SK-N-MC (cell line): ENCODE results near the gene VPS8.

Experiments
- DNase-seq: peaks from one replicate; pipeline ENCODE4 v3.0.0-alpha.2; 2011; ENCODE audit warnings: low read depth, low spot score
- H3K27ac ChIP-seq: fragments of 200-600 bp; sonication (generic); 2 replicates; pipeline ENCODE4 v1.5.1; 2016; ENCODE audit warnings: mixed run types
- H3K36me3 ChIP-seq: fragments of 200-600 bp; sonication (generic); 2 replicates; pipeline ENCODE4 v1.6.1; 2017; ENCODE audit warnings: antibody characterized with exemption, low read length, mixed read lengths; ENCODE audit not compliant: insufficient read depth
- H3K4me3 ChIP-seq: fragments of 200-600 bp; sonication (generic); 2 replicates; pipeline ENCODE4 v1.5.1; 2016
- H3K9ac ChIP-seq: fragments of 200-600 bp; sonication (generic); 2 replicates; pipeline ENCODE4 v1.8.0; 2017; ENCODE audit warnings: mixed run types, mixed read lengths; ENCODE audit not compliant: insufficient read length
- H3K9me3 ChIP-seq: fragments of 200-600 bp; sonication (generic); 2 replicates; pipeline ENCODE4 v1.6.1; 2017; ENCODE audit warnings: low read depth, mild to moderate bottlenecking, antibody characterized with exemption, low read length, moderate library complexity, mixed read lengths
- EZH2 ChIP-seq: fragments of 200-600 bp; sonication (generic); IDR thresholded peaks from one replicate; pipeline ENCODE4 v1.6.1; 2017; ENCODE audit warnings: antibody characterized with exemption
- FOXP2 ChIP-seq: optimal IDR thresholded peaks from 2 replicates; pipeline ENCODE3; 2011; ENCODE audit warnings: mild to moderate bottlenecking, moderate library complexity; ENCODE audit not compliant: insufficient read depth; ENCODE audit errors: extremely low read length, control extremely low read depth
- POLR2AphosphoS5 ChIP-seq: IDR thresholded peaks from 2 replicates; pipeline ENCODE4 v1.6.1; 2012; ENCODE audit warnings: mild to moderate bottlenecking, low read depth, low read length, borderline replicate concordance

VPS8 gene

DNA sequence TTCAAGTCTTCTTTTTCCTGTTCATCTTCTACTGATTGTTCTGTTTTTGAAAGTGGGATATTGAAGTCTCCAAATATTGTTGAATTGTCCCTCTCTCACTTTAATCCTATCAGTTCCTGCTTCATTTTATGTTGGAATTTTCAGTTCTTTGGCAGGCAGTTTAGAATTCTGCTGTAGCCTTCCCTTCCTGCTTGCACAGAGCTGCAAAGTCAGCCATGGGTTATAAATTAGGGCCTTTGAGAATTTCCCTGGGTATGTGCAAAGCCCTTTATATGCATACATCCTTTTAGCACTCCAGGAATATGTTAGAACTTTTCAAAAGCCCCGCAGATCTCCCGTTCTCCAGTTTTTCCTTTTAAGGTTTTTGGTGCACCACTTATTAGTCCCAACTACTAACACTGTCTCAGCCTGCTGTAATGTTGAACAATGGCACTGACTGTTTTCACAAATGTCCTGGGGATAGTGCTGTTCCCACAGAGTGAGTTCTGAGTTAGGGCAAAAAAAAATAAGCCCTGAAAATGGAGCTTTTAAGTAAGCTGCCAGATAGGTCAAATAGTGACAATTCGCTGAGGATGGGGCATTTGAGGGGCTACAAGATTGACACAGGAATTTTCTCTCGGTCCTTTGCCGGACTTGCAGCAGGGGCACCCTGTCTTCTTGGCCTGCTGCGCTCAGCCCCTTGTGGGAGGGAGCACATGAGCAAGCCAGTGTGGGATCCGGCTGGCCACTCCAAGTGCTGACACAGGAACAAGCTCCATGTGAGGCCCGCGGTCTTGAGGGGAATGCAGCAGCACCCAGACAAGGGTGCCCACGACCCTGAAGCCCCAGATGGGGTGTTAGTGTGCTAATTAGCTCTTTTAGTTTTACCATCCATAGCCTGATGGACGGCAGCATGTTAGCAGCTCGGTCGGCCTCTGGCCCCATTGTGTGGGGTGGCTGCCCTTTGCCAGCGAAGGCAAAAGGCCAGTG lies 96.0 kb downstream of the VPS8 start:
- Histone ChIP-seq H3K36me3 (peaks cover 22% of the 10 kb centered on the region), H3K27ac (no peak overlapping the region), H3K4me3 (no peak overlapping the region), H3K9me3 (no peaks in the 10 kb centered on the region), H3K9ac (no peak overlapping the region)
- TF ChIP-seq EZH2, result no peak
- TF ChIP-seq POLR2AphosphoS5, result no peak
- no peak for TF ChIP-seq FOXP2
- DNase-seq, result no peak

DNA sequence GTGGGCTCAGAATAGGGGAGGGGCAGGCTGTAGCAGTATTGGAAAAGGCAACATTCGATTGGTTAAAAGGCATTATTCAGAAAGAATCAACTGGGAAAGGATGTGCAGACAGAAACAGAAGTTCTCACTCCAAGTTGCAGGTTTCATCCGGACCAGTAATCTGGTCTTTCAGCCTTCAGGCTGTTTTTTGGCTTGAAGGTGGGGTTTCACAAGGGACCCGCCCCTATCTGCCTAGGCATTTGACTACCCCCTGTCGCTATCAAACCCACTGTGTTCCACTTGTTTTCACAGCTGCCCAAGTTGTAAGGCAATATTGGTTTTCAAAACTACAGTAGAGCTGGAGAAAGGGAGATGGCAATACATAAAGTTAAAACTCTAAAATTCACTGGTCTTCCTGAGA lies 96.9 kb downstream of the VPS8 start:
- H3K36me3 ChIP-seq, result peaks cover 18% of the 10 kb centered on the region
- no peak overlapping the region for H3K27ac ChIP-seq
- no peaks in the 10 kb centered on the region for H3K9me3 ChIP-seq
- H3K9ac ChIP-seq, result no peak overlapping the region
- TF ChIP-seq EZH2 (no peak), POLR2AphosphoS5 (no peak), FOXP2 (no peak)
- DNase-seq, result no peak
- H3K4me3 ChIP-seq, result no peak overlapping the region

DNA sequence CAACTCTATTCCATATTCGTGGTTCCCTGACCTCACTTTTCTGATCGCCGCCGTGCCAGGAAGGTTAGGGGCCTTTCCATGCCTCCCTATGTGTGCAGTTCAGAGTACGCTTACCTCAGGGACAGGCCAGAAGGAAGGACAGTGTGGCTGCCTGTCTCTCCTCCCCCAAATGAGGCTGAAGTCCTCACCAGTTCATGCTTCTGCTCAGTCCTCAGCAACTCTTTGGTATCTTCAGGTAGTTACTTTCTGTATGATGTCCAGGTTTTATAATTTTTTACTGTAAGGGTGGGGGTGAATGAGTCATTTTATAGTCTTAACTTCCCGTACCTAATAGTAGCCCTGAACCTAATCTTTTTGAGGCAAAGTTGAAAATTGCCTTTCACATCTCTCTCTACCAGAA lies 98.7 kb downstream of the VPS8 start:
- H3K36me3 ChIP-seq, result peaks cover 14% of the 10 kb centered on the region; the same call in 1 of the 2 replicates
- H3K4me3 ChIP-seq, result no peak overlapping the region
- TF ChIP-seq FOXP2 (no peak), POLR2AphosphoS5 (no peak), EZH2 (no peak)
- H3K9ac ChIP-seq, result no peak overlapping the region
- H3K9me3 ChIP-seq, result no peaks in the 10 kb centered on the region
- no peak overlapping the region for H3K27ac ChIP-seq
- DNase-seq, result no peak

DNA sequence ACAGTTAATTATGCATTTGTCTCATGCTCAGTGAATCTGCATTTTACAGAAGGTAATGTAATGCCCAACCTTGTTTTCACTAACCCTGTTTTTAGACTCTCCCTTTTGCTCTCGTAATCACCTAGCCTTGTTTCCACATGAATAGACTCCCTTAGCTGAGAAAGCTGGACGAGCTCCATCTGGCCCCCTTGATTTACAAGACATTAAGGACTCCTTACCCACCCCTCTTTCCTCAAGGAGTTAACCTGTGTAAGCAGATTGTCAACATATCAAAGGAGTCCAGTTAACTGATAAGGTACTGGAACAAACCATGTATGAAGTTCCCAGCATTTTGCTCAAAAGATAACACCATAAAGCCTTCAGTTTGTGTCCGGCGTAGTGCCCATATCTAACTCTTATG lies 99.6 kb downstream of the VPS8 start:
- Histone ChIP-seq H3K4me3 (no peak overlapping the region), H3K9ac (no peak overlapping the region), H3K36me3 (peaks cover 18% of the 10 kb centered on the region; the same call in 1 of the 2 replicates), H3K27ac (no peak overlapping the region), H3K9me3 (no peaks in the 10 kb centered on the region)
- TF ChIP-seq FOXP2 (no peak), EZH2 (no peak), POLR2AphosphoS5 (no peak)
- DNase-seq, result no peak

DNA sequence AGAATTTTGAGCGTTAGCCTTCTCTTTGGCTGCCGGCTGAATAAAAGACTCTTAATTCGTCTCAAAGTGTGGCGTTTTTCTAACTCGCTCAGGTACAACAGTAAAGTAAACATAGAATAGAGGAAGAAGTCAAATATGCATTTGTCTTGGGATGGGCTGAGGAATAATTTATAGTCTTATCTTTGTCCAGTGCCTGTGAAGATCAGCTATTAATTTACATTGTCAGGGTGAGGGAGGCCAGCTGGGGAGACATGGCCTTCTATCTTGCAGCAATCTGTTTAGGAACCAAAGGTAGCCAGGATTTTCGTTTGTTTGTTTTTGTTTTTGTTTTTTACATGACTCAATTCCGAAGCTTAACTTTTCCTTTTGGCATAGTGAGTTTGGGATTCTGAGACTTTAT lies 100.2 kb downstream of the VPS8 start:
- no peak overlapping the region for H3K27ac ChIP-seq
- no peak for DNase-seq
- no peak overlapping the region for H3K4me3 ChIP-seq
- TF ChIP-seq FOXP2, result no peak
- no peaks in the 10 kb centered on the region for H3K9me3 ChIP-seq
- H3K9ac ChIP-seq, result no peak overlapping the region
- peaks cover 22% of the 10 kb centered on the region; the same call in 1 of the 2 replicates for H3K36me3 ChIP-seq

DNA sequence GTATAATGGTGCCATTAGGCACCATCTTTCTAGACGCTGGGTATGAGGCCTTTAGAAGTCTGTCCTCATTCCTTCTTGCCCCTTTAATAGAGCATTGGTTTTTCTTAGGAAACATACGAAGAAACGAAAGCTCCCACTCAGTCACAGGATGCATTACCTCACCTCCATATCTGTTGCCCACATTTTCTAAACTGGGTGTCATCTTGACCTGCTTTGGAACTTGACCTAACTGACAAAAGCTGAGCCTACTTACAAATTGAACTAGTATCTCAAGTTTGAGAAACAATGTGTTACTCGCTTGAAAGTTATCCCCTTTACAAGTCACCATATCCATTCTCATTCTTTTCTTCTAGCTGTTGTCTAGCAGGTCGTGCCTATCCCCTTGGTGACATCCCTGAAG lies 102.7 kb downstream of the VPS8 start:
- no peak overlapping the region for H3K4me3 ChIP-seq
- peaks cover 27% of the 10 kb centered on the region; the same call in 1 of the 2 replicates for H3K36me3 ChIP-seq
- TF ChIP-seq FOXP2, result no peak
- TF ChIP-seq EZH2, result no peak
- TF ChIP-seq POLR2AphosphoS5, result no peak
- H3K27ac ChIP-seq, result no peak overlapping the region
- H3K9me3 ChIP-seq, result no peaks in the 10 kb centered on the region
- no peak overlapping the region for H3K9ac ChIP-seq
- DNase-seq, result no peak

DNA sequence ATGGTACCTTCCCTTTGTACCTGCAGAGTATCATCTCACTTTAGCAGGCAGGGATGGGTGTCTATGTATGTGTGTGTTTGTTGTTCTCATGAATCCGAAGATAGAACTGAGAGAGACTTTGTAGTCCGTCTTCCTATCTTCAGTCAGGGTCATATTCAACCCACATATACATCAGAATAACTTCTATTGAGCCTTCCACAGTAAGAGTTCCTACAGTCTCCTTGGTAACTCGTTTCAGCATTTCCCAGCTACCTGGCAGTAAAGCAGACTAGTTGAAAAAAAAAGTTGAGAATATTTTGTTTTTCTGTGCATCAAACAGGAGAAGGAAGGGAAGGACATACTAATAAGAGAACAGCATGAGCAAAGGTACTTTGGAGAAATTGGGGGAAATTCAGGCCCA lies 106.8 kb downstream of the VPS8 start:
- TF ChIP-seq FOXP2 (no peak), POLR2AphosphoS5 (no peak), EZH2 (no peak)
- H3K4me3 ChIP-seq, result no peak overlapping the region
- H3K27ac ChIP-seq, result no peak overlapping the region
- H3K36me3 ChIP-seq, result peaks cover 22% of the 10 kb centered on the region; the same call in 1 of the 2 replicates
- DNase-seq, result no peak
- no peaks in the 10 kb centered on the region for H3K9me3 ChIP-seq
- H3K9ac ChIP-seq, result no peak overlapping the region

DNA sequence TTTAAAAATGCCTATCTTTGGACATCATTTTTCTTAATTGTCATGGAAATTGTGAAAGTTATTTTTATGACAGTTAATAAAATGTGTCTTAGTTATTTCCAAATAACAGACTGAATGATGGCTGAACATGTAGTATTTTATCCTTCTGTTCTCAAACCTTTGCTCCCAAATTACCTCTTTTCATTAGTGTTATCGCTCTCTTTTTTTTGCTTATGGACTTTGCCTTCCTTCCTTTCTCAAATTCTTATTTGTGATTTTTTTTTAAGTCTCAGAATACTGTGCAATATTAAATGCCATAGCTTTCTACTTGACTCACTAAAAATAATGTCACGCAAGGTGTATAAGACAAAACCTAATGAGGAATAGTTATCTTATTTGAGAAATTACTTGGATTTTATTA lies 107.7 kb downstream of the VPS8 start:
- no peak for DNase-seq
- no peak overlapping the region for H3K27ac ChIP-seq
- TF ChIP-seq FOXP2 (no peak), POLR2AphosphoS5 (no peak), EZH2 (no peak)

DNA sequence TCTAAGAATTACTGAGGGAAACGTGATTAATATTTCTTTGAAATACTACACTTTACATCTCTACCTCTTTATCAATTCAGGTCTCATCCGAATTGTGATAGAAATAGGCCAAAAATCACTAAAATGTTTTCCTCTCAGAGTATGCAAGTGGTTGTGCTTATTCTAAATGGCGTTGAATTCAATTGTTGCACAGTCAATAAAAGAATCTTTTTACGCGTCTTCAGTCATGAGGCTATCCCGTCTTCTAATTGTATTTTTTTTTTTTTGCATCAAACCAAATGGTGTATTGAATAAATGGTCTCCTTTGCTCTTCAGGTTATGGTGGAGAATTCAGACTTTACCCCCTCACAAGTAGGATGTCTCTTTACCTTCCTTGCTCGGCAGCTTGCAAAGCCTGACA lies 112.6 kb downstream of the VPS8 start:
- Histone ChIP-seq H3K4me3 (no peak overlapping the region), H3K9ac (no peak overlapping the region), H3K36me3 (peaks cover 19% of the 10 kb centered on the region), H3K9me3 (no peaks in the 10 kb centered on the region), H3K27ac (no peak overlapping the region)
- TF ChIP-seq POLR2AphosphoS5 (no peak), EZH2 (no peak), FOXP2 (no peak)
- DNase-seq, result no peak

More for the DNA sequence above, 107.7 kb downstream of the VPS8 start:
- Histone ChIP-seq H3K4me3 (no peak overlapping the region), H3K9ac (no peak overlapping the region), H3K9me3 (no peaks in the 10 kb centered on the region), H3K36me3 (peaks cover 22% of the 10 kb centered on the region; the same call in 1 of the 2 replicates)
